GM12892 (cell line): ENCODE data around the gene GOLIM4.

Experiments used
- POLR2A ChIP-seq: IDR thresholded peaks from 2 replicates; pipeline ENCODE4 v1.6.1; 2011; ENCODE audit warnings: low read depth, low read length, control low read depth
- TAF1 ChIP-seq: IDR thresholded peaks from 2 replicates; pipeline ENCODE4 v1.6.1; 2011; ENCODE audit warnings: low read depth, mild to moderate bottlenecking, control low read depth, low read length, borderline replicate concordance

GRCh38 chr3:168047936-168048335 lies 47.8 kb downstream of the GOLIM4 start:
- no peak for TF ChIP-seq POLR2A
- no peak for TF ChIP-seq TAF1
